PC-9 (cell line): ENCODE results near the gene CTSE.

Source experiments
- CTCF ChIP-seq: fragments of 200-600 bp; sonication (generic); conservative IDR thresholded peaks from 2 replicates; pipeline ENCODE4 v1.6.1; 2017; ENCODE audit warnings: mixed run types, antibody characterized with exemption, mild to moderate bottlenecking, moderate library complexity
- EZH2 ChIP-seq: fragments of 200-600 bp; sonication (generic); IDR thresholded peaks from 2 replicates; pipeline ENCODE4 v1.8.0; 2017; ENCODE audit warnings: antibody characterized with exemption, low read depth

- no peak for TF ChIP-seq CTCF
- TF ChIP-seq EZH2 = no peak
Observed at GRCh38 chr1:205993068-205993467, 30.6 kb downstream of the CTSE start.
